ENCODE results near the gene GPATCH8. TPM values are rescaled to one million over a fixed set of nuclear protein-coding genes. Genes with fewer than 3 reads are reported as not detected.
"Not testable (repeated sequence)": the region's sequence is repeated elsewhere in the genome, so short reads cannot be mapped to it uniquely, and the experiment has no call there.

Gene GPATCH8
- total RNA-seq, 1 donor from 2014 or later = 52.6 TPM

DNA sequence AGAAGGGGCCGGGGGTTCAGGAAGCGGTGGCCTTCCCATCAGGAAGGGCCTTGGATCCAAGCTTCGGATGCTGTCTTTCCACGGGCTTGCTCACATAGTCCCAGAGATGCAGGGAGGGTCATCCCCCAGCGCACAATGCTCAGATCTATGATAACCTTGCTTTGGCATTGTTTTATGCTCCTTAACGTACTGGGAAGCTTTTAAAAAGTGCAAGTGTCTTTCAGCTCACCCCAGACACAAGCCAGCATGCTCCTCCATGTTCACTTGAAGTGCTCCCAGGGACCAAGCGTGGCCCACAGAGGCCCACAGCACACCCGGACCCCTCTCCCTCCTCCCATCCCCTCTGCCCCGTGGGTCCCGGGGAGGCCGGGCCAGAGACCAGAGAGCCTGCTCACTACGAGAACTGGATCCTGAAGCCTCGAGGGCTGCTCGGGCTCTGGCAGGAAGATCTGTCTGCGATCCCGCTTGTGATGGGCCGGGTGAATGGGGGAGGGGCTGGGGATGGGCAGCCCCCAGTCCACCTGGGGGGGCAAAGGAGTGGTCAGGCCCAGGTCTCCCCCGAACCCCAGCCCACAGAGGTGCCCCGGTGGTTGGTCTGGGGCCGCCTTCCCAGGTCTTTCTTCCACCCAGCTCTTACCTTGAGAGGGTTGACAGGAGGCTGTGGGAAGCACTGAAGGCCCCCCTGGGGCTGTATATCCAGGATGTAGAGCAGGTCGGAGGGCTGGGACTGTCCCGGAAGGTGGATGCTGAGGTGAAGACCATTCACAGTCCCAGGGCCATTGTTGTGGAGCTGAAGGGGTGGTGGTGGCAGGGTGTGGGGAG, 127.8 kb downstream of the GPATCH8 start:
- no peak for DNase-seq (ENCODE audit: extremely low spot score, unreplicated experiment)
- H3K27me3 Mint-ChIP-seq (ENCODE audit: unreplicated experiment) = peaks cover 10% of the 10 kb centered on the region
- TF ChIP-seq, protein P1, sequence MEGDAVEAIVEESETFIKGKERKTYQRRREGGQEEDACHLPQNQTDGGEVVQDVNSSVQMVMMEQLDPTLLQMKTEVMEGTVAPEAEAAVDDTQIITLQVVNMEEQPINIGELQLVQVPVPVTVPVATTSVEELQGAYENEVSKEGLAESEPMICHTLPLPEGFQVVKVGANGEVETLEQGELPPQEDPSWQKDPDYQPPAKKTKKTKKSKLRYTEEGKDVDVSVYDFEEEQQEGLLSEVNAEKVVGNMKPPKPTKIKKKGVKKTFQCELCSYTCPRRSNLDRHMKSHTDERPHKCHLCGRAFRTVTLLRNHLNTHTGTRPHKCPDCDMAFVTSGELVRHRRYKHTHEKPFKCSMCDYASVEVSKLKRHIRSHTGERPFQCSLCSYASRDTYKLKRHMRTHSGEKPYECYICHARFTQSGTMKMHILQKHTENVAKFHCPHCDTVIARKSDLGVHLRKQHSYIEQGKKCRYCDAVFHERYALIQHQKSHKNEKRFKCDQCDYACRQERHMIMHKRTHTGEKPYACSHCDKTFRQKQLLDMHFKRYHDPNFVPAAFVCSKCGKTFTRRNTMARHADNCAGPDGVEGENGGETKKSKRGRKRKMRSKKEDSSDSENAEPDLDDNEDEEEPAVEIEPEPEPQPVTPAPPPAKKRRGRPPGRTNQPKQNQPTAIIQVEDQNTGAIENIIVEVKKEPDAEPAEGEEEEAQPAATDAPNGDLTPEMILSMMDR (IDR thresholded peaks at IDR 0.05) = no peak
- H3K4me1 Mint-ChIP-seq (ENCODE audit: unreplicated experiment) = no peaks in the 10 kb centered on the region
- no peaks in the 10 kb centered on the region for H3K9me3 Mint-ChIP-seq (ENCODE audit: unreplicated experiment)
- no peak overlapping the region for H3K27ac Mint-ChIP-seq (ENCODE audit: unreplicated experiment)
- H3K36me3 Mint-ChIP-seq (ENCODE audit: unreplicated experiment) = no peaks in the 10 kb centered on the region
- H3K4me3 Mint-ChIP-seq (ENCODE audit: unreplicated experiment) = no peak overlapping the region

DNA sequence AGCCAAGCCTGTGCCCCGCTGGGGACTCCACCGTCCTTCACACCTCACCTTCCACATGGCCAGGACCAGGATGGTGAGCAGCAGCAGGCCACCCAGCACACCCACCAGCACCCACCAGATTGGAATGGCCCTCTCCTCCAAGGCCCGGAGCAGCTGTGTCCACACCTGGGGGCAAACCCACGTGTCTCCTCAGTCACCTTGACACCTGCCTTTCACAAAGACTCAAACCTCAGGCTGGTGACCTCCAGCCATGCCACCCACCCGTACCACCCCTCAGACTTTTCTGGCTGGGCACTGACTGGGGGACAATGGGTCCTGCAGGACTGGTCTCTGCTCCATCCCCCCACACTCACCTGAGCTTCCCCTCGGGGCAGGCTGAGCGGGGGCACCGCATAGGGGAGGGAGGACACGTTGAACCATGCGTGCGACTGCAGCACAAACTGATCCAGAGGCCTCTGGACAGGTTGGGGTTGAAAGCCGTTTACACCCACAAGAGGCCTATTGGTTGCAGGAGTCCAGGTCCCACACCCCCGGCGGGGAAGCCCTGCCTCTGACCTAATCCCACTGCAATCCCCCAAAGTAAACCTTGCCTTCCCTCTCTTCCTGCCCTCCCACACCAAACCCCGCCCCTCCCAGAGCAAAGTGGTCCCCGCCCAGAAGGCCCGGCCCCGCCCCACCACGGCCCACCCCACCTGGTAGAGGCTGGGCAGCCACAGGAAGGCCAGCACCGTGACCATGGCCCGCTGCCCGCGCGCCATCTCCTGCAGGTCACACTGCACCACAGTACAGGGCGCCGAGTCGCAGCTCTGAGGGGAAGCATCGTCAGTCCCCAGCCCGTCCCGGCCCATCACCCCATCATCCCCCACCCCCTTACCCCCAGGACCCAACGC, 128.7 kb downstream of the GPATCH8 start:
- no peak for DNase-seq (ENCODE audit: extremely low spot score, unreplicated experiment)
- no peak overlapping the region for H3K27ac Mint-ChIP-seq (ENCODE audit: unreplicated experiment)
- no peaks in the 10 kb centered on the region for H3K36me3 Mint-ChIP-seq (ENCODE audit: unreplicated experiment)
- no peaks in the 10 kb centered on the region for H3K4me1 Mint-ChIP-seq (ENCODE audit: unreplicated experiment)
- TF ChIP-seq, protein P1 (IDR thresholded peaks at IDR 0.05) = no peak
- H3K27me3 Mint-ChIP-seq (ENCODE audit: unreplicated experiment) = peaks cover 10% of the 10 kb centered on the region
- H3K9me3 Mint-ChIP-seq (ENCODE audit: unreplicated experiment) = no peaks in the 10 kb centered on the region
- H3K4me3 Mint-ChIP-seq (ENCODE audit: unreplicated experiment) = no peak overlapping the region

DNA sequence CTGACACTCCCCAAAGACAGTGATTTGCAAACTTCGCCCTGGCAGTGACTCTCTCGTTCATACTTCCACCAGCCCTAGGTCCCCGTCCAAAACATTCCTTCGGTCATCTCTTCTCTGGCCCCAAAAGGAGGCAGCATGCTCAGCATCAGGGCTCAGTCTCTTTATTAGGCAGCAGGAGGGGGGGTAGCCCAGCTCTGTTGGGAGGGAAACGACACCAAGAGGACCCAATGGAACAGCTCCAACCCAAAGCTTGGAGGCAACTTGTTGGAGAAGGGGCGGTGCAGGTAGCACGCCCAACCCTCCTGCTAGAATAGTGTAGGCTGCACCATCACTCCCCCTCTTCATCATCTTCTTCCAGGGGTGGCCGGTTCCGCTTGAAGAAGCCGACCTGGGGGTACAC, 131.2 kb downstream of the GPATCH8 start:
- Mint-ChIP-seq H3K27ac (ENCODE audit: unreplicated experiment) (no peak overlapping the region), H3K4me3 (ENCODE audit: unreplicated experiment) (no peak overlapping the region), H3K4me1 (ENCODE audit: unreplicated experiment) (no peaks in the 10 kb centered on the region), H3K27me3 (ENCODE audit: unreplicated experiment) (peaks cover 14% of the 10 kb centered on the region), H3K36me3 (ENCODE audit: unreplicated experiment) (no peaks in the 10 kb centered on the region), H3K9me3 (ENCODE audit: unreplicated experiment) (no peaks in the 10 kb centered on the region)
- TF ChIP-seq, protein P1 (IDR thresholded peaks at IDR 0.05) = no peak
- DNase-seq (ENCODE audit: extremely low spot score, unreplicated experiment) = no peak

DNA sequence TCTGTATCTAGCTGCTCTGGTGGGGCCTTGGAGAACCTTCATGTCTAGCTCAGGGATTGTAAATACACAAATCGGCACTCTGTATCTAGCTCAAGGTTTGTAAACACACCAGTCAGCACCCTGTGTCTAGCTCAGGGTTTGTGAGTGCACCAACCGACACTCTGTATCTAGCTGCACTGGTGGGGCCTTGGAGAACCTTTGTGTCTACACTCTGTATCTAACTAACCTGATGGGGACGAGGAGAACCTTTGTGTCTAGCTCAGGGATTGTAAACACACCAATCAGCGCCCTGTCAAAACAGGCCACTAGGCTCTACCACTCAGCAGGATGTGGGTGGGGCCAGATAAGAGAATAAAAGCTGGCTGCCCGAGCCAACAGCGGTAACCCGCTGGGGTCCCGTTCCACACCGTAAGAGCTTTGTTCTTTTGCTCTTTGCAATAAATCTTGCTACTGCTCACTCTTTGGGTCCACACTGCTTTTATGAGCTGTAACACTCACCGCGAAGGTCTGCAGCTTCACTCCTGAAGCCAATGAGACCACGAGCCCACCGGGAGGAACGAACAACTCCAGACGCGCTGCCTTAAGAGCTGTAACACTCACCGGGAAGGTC, 133.7 kb downstream of the GPATCH8 start:
- not testable (repeated sequence) for H3K4me1 Mint-ChIP-seq (ENCODE audit: unreplicated experiment); H3K9me3 Mint-ChIP-seq (ENCODE audit: unreplicated experiment); H3K36me3 Mint-ChIP-seq (ENCODE audit: unreplicated experiment); DNase-seq (ENCODE audit: extremely low spot score, unreplicated experiment); H3K27ac Mint-ChIP-seq (ENCODE audit: unreplicated experiment); H3K4me3 Mint-ChIP-seq (ENCODE audit: unreplicated experiment)
- peaks cover 36% of the 10 kb centered on the region for H3K27me3 Mint-ChIP-seq (ENCODE audit: unreplicated experiment)

DNA sequence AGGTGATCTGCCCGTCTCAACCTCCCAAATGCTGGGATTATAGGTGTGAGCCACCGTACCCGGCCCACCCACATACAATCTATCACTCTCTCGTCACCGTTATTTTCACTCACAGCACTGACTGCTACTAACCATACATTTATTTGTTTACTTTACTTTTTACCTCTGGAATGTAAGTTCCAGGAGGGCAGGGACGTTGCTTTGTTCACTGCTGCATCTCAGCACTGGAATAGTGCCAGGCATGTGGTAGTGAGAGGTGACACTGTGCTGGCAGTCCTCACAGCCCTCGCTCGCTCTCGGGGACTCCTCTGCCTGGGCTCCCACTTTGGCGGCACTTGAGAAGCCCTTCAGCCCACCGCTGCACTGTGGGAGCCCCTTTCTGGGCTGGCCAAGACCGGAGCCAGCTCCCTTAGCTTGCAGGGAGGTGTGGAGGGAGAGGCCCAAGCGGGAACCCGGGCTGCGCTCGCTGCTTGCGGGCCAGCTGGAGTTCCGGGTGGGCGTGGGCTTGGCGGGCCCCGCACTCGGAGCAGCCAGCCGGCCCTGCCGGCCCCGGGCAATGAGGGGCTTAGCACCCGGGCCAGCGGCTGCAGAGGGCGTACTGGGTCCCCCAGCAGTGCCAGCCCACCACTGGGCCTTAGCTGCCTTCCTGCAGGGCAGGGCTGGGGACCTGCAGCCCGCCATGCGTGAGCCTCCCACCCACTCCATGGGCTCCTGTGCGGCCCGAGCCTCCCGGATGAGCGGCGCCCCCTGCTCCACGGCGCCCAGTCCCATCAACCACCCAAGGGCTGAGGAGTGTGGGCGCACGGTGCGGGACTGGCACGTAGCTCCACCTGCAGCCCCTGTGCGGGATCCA, 134.6 kb downstream of the GPATCH8 start:
- H3K4me1 Mint-ChIP-seq (ENCODE audit: unreplicated experiment); DNase-seq (ENCODE audit: extremely low spot score, unreplicated experiment); H3K4me3 Mint-ChIP-seq (ENCODE audit: unreplicated experiment); H3K27ac Mint-ChIP-seq (ENCODE audit: unreplicated experiment); H3K9me3 Mint-ChIP-seq (ENCODE audit: unreplicated experiment); H3K36me3 Mint-ChIP-seq (ENCODE audit: unreplicated experiment): not testable (repeated sequence)
- peaks cover 36% of the 10 kb centered on the region for H3K27me3 Mint-ChIP-seq (ENCODE audit: unreplicated experiment)

Measured in osteocyte (in vitro differentiated cells).